ENCODE data around the gene FLACC1. TPM values are rescaled to one million over a fixed set of nuclear protein-coding genes. Genes with fewer than 3 reads are reported as not detected.

Gene FLACC1
- total and polyA plus RNA-seq, 4 donors: 0.09 to 7.1 (median 1.1) TPM

DNA sequence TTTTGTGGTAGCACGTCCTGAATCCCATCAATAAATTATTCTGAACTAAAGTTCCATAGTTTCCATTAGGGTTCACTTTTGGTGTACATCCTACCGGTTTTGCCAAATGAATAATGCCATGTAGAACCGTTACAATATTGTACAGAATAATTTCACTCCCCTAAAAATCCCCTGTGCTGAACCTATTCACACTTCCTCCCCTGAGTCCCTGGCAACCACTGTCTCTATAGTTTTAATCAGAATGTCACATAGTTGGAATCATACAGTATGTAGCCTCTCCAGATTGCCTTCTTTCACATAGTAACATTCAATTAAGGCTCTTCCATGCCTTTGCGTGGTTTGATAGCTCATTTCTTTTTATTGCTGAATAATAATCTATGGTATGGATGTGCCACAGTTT lies 106.4 kb downstream of the FLACC1 start:
- 94% methylated on average over 4 of the region's 4 CpGs for WGBS
- peaks cover 0 to 4% (median 0%) of the 10 kb centered on the region in 4 donors for H3K4me1 ChIP-seq (ENCODE audit: control insufficient read depth in 4 of 4, insufficient read depth in 4 of 4, low read length in 3 of 4)
- no peak for DNase-seq (ENCODE audit: low spot score)
- H3K9ac ChIP-seq (ENCODE audit: low read depth in 1 of 2, low read length in 2 of 2): no peak overlapping the region
- no peak overlapping the region for H3K27ac ChIP-seq (ENCODE audit: low read depth in 1 of 2, low read length in 2 of 2)
- no peaks in the 10 kb centered on the region for H3K9me3 ChIP-seq (ENCODE audit: control insufficient read depth in 4 of 4, low read length in 3 of 4)
- no peak overlapping the region for H3K4me3 ChIP-seq (ENCODE audit: low read depth in 1 of 3, low read length in 3 of 3)
- H3K27me3 ChIP-seq (ENCODE audit: control insufficient read depth in 4 of 4, insufficient read depth in 4 of 4, low read length in 3 of 4): no peaks in the 10 kb centered on the region
- TF ChIP-seq HNF4A (conservative IDR thresholded peaks at IDR 0.05): no peak
- no peak for TF ChIP-seq GABPA (IDR thresholded peaks at IDR 0.05 in 1 of 2, conservative IDR thresholded peaks at IDR 0.05 in 1 of 2)
- no peak for TF ChIP-seq NR2F2 (IDR thresholded peaks at IDR 0.05)
- no peak for TF ChIP-seq HNF4G (IDR thresholded peaks at IDR 0.05)
- TF ChIP-seq, protein P1, sequence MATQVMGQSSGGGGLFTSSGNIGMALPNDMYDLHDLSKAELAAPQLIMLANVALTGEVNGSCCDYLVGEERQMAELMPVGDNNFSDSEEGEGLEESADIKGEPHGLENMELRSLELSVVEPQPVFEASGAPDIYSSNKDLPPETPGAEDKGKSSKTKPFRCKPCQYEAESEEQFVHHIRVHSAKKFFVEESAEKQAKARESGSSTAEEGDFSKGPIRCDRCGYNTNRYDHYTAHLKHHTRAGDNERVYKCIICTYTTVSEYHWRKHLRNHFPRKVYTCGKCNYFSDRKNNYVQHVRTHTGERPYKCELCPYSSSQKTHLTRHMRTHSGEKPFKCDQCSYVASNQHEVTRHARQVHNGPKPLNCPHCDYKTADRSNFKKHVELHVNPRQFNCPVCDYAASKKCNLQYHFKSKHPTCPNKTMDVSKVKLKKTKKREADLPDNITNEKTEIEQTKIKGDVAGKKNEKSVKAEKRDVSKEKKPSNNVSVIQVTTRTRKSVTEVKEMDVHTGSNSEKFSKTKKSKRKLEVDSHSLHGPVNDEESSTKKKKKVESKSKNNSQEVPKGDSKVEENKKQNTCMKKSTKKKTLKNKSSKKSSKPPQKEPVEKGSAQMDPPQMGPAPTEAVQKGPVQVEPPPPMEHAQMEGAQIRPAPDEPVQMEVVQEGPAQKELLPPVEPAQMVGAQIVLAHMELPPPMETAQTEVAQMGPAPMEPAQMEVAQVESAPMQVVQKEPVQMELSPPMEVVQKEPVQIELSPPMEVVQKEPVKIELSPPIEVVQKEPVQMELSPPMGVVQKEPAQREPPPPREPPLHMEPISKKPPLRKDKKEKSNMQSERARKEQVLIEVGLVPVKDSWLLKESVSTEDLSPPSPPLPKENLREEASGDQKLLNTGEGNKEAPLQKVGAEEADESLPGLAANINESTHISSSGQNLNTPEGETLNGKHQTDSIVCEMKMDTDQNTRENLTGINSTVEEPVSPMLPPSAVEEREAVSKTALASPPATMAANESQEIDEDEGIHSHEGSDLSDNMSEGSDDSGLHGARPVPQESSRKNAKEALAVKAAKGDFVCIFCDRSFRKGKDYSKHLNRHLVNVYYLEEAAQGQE (IDR thresholded peaks at IDR 0.05): no peak
- TF ChIP-seq, protein P2, sequence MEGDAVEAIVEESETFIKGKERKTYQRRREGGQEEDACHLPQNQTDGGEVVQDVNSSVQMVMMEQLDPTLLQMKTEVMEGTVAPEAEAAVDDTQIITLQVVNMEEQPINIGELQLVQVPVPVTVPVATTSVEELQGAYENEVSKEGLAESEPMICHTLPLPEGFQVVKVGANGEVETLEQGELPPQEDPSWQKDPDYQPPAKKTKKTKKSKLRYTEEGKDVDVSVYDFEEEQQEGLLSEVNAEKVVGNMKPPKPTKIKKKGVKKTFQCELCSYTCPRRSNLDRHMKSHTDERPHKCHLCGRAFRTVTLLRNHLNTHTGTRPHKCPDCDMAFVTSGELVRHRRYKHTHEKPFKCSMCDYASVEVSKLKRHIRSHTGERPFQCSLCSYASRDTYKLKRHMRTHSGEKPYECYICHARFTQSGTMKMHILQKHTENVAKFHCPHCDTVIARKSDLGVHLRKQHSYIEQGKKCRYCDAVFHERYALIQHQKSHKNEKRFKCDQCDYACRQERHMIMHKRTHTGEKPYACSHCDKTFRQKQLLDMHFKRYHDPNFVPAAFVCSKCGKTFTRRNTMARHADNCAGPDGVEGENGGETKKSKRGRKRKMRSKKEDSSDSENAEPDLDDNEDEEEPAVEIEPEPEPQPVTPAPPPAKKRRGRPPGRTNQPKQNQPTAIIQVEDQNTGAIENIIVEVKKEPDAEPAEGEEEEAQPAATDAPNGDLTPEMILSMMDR (IDR thresholded peaks at IDR 0.05; ENCODE audit: low read depth, low read length, missing input control): no peak
- TF ChIP-seq, protein P3, sequence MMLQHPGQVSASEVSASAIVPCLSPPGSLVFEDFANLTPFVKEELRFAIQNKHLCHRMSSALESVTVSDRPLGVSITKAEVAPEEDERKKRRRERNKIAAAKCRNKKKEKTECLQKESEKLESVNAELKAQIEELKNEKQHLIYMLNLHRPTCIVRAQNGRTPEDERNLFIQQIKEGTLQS (IDR thresholded peaks at IDR 0.05): no peak
- TF ChIP-seq FOXA1 (IDR thresholded peaks at IDR 0.05): no peak
- TF ChIP-seq JUND (IDR thresholded peaks at IDR 0.05): no peak
- no peaks in the 10 kb centered on the region for H3K36me3 ChIP-seq (ENCODE audit: control insufficient read depth in 4 of 4, insufficient read depth in 3 of 4, low read depth in 1 of 4, low read length in 3 of 4)

DNA sequence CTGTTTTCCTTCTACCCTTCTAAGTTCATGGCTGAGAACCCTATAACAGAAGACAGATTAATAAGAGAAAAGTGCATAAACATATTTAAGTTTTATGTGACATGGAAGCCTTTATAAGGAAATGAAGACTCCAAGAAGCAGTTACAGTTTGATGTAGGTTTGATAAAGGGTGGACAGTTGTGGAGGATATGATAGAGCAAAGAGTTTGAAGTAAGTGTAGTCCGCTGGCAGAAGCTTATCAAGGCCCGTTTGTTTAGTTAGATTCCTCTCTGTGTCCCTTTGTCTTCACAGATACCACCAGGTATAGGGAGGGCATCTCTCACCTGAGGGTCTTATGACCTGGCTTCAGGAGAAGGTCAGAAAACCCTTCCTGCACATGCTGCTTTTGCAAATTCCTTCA lies 107.3 kb downstream of the FLACC1 start:
- Histone ChIP-seq H3K4me1 (ENCODE audit: control insufficient read depth in 4 of 4, insufficient read depth in 4 of 4, low read length in 3 of 4) (peaks cover 0 to 4% (median 0%) of the 10 kb centered on the region in 4 donors), H3K9ac (ENCODE audit: low read depth in 1 of 2, low read length in 2 of 2) (no peak overlapping the region), H3K4me3 (ENCODE audit: low read depth in 1 of 3, low read length in 3 of 3) (no peak overlapping the region), H3K27ac (ENCODE audit: low read depth in 1 of 2, low read length in 2 of 2) (no peak overlapping the region), H3K36me3 (ENCODE audit: control insufficient read depth in 4 of 4, insufficient read depth in 3 of 4, low read depth in 1 of 4, low read length in 3 of 4) (no peaks in the 10 kb centered on the region), H3K9me3 (ENCODE audit: control insufficient read depth in 4 of 4, low read length in 3 of 4) (no peaks in the 10 kb centered on the region), H3K27me3 (ENCODE audit: control insufficient read depth in 4 of 4, insufficient read depth in 4 of 4, low read length in 3 of 4) (no peaks in the 10 kb centered on the region)
- TF ChIP-seq FOXA1 (IDR thresholded peaks at IDR 0.05) (no peak), FOXA2 (IDR thresholded peaks at IDR 0.05) (no peak), RAD21 (IDR thresholded peaks at IDR 0.05) (no peak), RXRA (IDR thresholded peaks at IDR 0.05) (no peak), YY1 (IDR thresholded peaks at IDR 0.05) (no peak), JUND (IDR thresholded peaks at IDR 0.05) (no peak)
- TF ChIP-seq, protein P1 (IDR thresholded peaks at IDR 0.05): no peak
- TF ChIP-seq, protein P3 (IDR thresholded peaks at IDR 0.05): no peak
- TF ChIP-seq, protein P4, sequence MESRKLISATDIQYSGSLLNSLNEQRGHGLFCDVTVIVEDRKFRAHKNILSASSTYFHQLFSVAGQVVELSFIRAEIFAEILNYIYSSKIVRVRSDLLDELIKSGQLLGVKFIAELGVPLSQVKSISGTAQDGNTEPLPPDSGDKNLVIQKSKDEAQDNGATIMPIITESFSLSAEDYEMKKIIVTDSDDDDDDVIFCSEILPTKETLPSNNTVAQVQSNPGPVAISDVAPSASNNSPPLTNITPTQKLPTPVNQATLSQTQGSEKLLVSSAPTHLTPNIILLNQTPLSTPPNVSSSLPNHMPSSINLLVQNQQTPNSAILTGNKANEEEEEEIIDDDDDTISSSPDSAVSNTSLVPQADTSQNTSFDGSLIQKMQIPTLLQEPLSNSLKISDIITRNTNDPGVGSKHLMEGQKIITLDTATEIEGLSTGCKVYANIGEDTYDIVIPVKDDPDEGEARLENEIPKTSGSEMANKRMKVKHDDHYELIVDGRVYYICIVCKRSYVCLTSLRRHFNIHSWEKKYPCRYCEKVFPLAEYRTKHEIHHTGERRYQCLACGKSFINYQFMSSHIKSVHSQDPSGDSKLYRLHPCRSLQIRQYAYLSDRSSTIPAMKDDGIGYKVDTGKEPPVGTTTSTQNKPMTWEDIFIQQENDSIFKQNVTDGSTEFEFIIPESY (IDR thresholded peaks at IDR 0.05): no peak
- TF ChIP-seq, protein P5, sequence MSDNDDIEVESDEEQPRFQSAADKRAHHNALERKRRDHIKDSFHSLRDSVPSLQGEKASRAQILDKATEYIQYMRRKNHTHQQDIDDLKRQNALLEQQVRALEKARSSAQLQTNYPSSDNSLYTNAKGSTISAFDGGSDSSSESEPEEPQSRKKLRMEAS (IDR thresholded peaks at IDR 0.05): no peak
- 93% methylated on average over 2 of the region's 2 CpGs for WGBS
- no peak for DNase-seq (ENCODE audit: low spot score)
